ENCODE data around the gene LY6G5C.
"Not testable (repeated sequence)": the region's sequence is repeated elsewhere in the genome, so short reads cannot be mapped to it uniquely, and the experiment has no call there.

The LY6G5C gene

DNA sequence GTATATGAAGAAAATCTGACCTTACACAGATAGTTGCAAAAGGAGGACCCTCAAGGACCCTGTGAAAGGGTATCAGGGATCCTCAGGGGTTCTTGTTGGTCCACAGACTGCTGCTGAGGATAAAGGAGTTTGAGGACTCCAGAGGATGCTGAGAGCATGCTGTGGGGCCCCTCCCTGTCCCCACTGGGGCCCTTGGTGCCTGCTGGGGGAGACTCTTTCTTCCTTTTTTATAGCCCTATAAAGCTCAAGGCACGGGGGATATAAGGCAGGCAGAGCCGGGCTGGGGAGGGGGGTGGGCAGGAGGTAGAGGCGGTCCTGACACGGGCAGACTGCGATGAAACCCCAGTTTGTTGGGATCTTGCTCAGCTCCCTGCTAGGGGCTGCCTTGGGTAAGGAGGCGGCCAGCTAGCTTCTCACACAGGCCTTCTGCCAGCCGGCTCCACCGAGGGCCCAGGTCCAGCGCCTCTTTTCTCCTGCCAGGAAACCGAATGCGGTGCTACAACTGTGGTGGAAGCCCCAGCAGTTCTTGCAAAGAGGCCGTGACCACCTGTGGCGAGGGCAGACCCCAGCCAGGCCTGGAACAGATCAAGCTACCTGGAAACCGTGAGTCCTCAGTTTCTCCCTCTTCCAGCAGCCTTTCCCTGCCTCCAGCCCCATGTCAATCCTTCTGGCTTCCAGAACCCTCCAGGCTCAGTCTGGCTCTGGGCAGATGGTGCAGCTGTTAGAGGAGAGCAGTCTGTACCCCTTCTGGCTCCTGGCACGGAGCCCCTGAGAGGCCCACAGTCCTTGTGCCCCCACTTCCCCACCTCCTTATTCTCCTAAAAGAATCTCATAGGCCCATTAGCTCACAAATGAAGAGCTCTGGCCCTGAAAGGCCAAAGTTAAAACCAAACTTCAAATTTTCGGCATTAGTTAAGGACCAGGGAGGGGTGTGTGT, 34.4 kb upstream of the LY6G5C start, which contains the start of gene LY6G6D:
TSS of gene LY6G6D (plus strand) at position 327 of the 937 bp plus-strand sequence. CDS start at position 335, 8 bp downstream.
- no peak for DNase-seq

DNA sequence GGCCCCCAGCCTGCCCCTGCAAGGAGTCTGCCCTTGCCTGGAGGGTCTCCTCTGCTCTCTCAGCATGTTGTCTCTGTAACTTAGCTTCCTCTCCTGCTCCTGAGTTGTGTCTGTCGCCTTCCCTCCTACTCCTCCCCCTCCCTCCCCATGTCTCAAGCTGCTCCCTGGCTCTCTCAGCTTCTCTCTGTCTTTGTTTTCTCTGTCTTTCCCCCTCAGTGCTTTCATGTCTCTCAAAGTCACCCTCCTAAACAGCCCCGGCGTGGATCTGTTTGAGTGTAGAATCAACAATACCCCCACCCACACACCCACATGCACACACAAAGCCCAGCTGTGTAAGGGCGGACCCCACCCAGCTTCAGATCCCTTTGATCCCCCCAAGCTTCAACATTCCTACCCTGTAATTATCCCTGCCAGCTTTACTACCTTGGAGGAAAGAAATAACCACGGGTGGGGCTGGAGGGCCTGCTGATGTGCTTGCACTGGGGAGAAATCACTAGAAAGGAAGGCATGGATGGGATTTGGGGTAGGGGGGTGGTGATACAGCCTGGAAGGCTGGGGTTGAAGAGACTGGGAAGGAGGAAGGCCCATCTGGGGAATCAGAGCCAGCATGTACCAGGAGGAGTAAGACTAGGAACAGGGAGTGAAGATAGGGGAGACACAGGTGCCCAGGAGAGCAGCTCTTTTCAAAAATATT, 33.3 kb upstream of the LY6G5C start:
- no peak for DNase-seq

DNA sequence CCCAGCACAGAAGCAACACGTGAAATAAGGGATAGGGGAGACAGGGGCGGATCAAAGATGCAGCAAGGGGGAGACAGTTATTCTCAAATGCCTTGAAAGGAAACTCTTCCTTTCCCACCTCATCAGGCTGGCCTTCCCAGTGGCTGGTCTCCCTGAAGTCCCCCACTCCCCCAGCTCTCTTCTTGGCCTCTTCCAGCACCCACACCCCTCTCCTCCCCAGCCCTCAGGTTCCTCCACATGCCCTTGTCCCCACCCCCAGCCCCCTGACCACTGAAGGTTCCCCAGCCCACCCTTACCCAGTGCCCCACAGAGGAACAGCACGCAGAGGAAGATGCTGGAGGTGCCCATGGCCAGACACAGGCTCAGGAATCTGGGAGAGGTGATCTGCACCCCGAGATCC, 32.6 kb upstream of the LY6G5C start:
- DNase-seq, result no peak

DNA sequence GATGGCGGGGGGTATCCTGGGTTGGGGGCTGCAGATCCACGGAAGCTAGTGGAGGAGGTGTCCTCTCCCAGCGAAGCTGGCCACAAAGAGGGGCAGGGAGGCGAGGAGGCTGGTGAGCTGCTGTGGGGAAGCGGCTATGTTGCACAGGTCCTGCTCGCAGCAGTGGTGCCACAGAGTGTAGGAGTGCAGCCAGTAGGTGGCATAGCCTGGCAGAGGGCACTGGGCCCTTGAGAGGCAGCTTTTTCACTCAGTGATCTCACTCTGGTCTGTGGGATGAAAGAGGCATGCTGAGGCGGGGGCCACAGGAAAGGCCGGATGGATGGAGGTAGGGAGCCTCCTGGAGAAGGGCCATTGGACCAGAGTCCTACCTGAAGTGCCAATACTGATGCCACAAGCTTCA, 31.4 kb upstream of the LY6G5C start:
- DNase-seq, result no peak

- DNase-seq, result peak; percentile 31
Observed at GRCh38 chr6:31711233-31711632, 30.4 kb upstream of the LY6G5C start.

GRCh38 chr6:31710523-31711219, 29.8 kb upstream of the LY6G5C start:
- no peak for DNase-seq

GRCh38 chr6:31709157-31709556, 28.3 kb upstream of the LY6G5C start:
- DNase-seq, result not testable (repeated sequence)

DNA sequence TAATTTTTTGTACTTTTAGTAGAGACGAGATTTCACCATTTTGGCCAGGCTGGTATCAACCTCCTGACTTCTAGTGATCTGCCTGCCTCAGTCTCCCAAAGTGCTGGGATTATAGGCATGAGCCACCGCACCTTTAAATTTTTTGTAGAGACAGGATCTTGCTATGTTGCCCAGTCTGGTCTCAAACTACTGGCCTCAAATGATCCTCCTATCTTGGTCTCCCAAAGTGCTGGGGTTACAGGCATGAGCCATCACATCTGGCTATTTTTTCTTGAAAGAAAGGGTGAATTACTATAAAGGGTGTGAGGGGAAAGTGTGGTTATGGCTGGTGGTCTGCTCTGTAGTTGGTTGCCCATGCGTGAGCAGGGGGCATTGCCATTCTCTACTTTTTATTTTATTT, 27.4 kb upstream of the LY6G5C start:
- no peak for DNase-seq

DNA sequence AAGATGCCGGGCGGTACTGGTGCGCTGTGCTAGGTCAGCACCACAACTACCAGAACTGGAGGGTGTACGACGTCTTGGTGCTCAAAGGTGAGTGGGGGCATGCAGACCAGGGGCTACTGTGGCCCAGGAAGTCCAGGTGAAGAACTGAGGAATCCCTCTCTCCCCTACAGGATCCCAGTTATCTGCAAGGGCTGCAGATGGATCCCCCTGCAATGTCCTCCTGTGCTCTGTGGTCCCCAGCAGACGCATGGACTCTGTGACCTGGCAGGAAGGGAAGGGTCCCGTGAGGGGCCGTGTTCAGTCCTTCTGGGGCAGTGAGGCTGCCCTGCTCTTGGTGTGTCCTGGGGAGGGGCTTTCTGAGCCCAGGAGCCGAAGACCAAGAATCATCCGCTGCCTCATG, 26.8 kb upstream of the LY6G5C start:
- DNase-seq, result no peak

DNA sequence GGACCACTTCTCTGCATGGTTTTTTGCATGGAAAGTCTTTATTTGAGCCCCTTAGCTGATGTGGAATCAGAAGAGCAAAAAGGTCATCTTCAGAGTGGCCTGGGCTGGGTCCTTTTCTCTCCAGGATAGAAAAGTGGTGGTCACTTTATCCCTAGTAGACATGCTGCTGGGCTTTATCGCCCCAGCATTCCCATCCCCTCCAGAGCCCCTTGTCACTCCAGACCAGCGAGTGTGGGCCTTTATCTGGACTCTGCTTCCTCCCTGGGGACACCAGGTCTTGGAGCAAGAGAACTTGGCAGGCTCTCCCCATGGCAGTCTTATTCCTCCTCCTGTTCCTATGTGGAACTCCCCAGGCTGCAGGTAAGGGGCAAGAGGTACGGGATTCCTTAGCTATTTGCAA, 25.7 kb upstream of the LY6G5C start, which contains the start of gene LY6G6F:
TSS of gene LY6G6F (plus strand) at position 268 of the 400 bp plus-strand sequence. CDS start at position 309, 41 bp downstream.
- no peak for DNase-seq

DNA sequence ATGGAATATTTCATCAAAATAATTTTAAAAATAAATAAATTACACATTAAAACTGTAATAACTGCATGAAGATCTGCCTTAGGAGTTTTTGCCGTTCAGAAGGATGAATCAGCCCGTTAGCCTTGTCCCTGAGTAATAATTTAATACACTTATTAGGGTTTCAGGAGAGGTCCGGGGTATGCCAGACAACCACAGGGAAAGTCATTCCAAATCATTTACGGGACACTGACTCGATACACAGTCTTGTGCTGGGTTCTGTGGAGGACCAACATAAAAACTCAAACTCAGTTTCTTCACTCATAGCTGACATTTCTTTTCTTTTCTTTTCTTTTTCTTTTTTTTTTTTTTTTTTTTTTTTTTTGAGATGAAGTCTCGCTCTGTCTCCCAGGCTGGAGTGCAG, 25.1 kb upstream of the LY6G5C start:
- DNase-seq, result no peak

GRCh38 chr6:31702819-31703716, 22.2 kb upstream of the LY6G5C start, which contains the start of gene ABHD16A:
TSS of gene ABHD16A (minus strand) at chr6:31703324. CDS start at chr6:31703281, 43 bp downstream.
- peak; percentile 99 for DNase-seq

- peak; percentile 47 for DNase-seq
Observed at GRCh38 chr6:31702405-31702818, 21.5 kb upstream of the LY6G5C start.

- peak; percentile 55 for DNase-seq
Observed at GRCh38 chr6:31701666-31702404, 21.0 kb upstream of the LY6G5C start.

DNA sequence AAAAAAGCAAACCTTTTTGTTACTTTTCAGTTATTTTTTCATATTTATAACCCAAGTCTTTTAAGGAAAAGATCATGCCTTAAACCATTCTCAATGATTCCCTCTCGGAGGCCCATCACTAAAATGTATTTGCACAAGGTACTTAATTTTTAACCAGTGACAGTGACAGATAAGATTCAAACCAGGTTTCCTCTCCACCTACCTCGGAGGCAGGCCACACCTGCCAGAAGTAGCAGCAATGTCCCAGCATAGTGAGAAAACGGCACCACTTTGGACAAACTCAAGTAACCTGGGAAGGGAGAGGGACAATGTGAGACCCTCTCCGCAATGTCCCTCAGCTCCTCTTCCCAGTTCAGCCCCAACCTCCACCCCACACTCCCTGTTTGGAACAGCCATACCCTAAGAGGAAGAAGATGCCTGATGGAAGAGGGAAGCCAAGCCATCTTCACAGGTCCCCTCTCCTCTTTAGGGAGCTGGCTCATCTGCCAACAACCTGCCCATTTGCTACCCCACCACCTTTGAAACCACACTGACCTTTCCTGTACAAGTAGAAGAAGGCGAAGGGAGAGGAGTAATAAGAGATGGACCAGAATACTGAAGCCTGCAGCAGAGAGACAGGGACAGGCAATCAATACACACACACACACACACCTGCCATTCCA, 20.0 kb upstream of the LY6G5C start:
- no peak for DNase-seq

DNA sequence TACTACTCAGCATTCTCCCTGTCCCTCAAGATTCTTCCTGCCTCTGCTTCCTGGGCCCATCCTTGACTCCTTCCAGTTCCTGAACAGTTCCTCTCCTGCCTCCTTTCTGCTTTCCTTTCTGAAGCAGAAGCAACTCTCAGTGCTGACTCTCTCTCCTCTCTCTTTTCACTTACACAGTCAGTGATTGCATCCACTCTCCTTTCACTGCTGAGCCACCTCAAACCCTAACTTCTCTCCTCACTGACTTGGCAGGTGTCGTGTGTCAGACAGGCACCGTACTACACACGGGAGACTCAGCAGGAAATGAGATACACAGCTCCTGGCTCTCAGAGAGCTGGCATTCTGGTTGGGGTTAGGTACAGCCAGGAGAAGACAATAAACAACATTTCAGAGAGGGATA, 16.7 kb upstream of the LY6G5C start:
- DNase-seq, result no peak

DNA sequence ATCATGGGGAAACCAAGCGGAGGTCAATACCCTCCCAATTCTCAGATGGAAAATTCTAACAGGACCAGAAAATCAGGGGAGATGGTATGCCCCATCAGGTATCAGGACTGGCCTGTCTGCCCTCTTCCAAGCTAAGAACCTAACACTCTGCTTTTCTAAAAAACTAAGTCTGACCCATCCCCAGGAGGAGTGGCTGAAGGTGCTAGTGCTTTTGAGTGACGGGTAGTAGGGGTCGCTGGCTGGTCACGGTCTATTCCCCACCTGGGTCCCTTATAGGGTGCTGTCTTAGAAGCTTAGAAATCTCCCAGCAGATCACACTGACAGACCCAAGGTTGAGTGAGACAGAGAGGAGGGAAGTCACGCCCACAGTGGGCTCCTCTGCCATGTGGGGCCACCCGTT, 12.7 kb upstream of the LY6G5C start:
- DNase-seq, result no peak

GRCh38 chr6:31692886-31693285, 12.0 kb upstream of the LY6G5C start:
- no peak for DNase-seq

DNA sequence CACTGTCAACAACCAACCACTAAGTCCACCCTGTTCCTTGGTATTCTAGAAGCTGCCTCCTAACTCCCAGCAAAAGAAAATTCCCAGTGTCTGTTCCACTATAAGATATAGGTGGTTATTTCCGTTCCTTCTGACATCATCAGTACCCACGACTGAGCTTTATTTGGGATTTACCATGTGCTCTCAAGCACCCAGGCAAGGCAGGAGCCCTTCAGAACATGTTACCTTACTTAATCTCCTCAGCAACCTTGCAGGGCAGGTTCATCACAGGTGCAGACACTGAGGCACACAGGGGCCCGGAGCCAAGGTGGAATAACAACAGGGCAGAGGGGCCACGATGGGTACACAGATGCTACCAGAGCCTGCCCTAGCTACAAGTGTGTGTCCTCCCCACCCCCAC, 11.5 kb upstream of the LY6G5C start:
- DNase-seq, result no peak

GRCh38 chr6:31691564-31692108, 10.8 kb upstream of the LY6G5C start:
- DNase-seq, result no peak
